ENCODE data around the gene CELF4. TPM values are rescaled to one million over a fixed set of nuclear protein-coding genes. Genes with fewer than 3 reads are reported as not detected.

The CELF4 gene
- total RNA-seq, 1 experiment from 2014 or later = not detected

DNA sequence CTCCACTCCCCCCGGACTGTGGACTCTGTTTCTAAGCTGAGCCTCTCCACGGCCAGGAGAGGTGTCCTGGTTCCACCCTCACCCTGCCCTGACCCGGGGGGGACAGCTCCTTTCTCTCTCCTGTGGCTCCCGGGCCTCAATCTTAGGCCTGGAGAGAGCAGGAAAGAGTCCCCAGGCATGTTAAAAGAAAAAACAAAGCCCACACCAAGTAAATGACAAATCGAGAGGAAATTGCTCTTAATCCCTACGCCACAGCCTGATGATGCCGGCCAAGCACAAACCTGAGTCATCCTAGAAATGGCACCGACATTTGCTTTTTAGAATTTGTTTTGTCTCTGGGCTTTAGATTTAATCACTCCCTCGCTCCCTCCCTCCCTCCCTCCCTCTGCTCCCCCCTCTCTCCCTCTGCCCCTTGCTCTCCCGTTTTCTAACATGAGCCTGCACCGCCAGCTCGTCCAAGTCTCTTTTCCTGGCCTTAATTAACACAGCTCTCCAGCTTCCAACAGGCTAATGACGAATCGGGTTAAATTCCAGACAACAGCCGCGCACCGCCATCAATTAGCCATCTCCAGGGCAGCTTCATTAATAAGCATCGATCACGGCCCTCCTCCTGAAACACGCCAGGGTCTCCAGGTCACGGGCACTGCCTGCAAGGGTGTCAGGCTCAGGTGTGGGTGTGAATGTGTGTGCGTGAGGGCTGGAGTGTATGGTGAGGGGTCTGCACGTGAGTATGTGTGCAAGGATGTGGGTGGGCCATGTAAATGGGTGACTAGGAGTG, 230.8 kb downstream of the CELF4 start:
- in situ Hi-C loops (cut with HindIII; ENCODE audit: low pct_unique_long_range_greater_than_20kb, low sequenced_read_pairs) (no loop called here), intact Hi-C loops (cut with micrococcal nuclease; ENCODE audit: unreplicated experiment) (loop anchor here (10.0 kb wide), 1 partner anchor 390 kb away; no protein-coding TSS in a partner anchor)
- Histone ChIP-seq H3K4me1 (ENCODE audit: control insufficient read depth, insufficient read depth, low read length) (no peaks in the 10 kb centered on the region), H3K36me3 (ENCODE audit: control insufficient read depth, insufficient read depth, low read length) (no peaks in the 10 kb centered on the region), H3K9me3 (ENCODE audit: control insufficient read depth, insufficient read depth, low read depth, low read length) (no peaks in the 10 kb centered on the region), H3K27ac (ENCODE audit: low read length) (no peak overlapping the region), H3K4me3 (ENCODE audit: low read depth in 2 of 2, low read length in 2 of 2) (no peak overlapping the region), H3K27me3 (ENCODE audit: control insufficient read depth, insufficient read depth, low read length) (no peaks in the 10 kb centered on the region)
- ChIA-PET POLR2A (no interaction called here), CTCF (no interaction called here)
- BruUV-seq (replicated peaks) = no TSS peak
- ATAC-seq = no peak
- TF ChIP-seq TCF7L2 (IDR thresholded peaks at IDR 0.05; ENCODE audit: low read depth, low read length) (no peak), SIN3A (IDR thresholded peaks at IDR 0.05; ENCODE audit: borderline replicate concordance, insufficient read depth, low read depth, low read length) (no peak), POLR2AphosphoS5 (IDR thresholded peaks at IDR 0.05; ENCODE audit: low read depth, low read length) (no peak)
- TF ChIP-seq, protein P1, sequence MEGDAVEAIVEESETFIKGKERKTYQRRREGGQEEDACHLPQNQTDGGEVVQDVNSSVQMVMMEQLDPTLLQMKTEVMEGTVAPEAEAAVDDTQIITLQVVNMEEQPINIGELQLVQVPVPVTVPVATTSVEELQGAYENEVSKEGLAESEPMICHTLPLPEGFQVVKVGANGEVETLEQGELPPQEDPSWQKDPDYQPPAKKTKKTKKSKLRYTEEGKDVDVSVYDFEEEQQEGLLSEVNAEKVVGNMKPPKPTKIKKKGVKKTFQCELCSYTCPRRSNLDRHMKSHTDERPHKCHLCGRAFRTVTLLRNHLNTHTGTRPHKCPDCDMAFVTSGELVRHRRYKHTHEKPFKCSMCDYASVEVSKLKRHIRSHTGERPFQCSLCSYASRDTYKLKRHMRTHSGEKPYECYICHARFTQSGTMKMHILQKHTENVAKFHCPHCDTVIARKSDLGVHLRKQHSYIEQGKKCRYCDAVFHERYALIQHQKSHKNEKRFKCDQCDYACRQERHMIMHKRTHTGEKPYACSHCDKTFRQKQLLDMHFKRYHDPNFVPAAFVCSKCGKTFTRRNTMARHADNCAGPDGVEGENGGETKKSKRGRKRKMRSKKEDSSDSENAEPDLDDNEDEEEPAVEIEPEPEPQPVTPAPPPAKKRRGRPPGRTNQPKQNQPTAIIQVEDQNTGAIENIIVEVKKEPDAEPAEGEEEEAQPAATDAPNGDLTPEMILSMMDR (IDR thresholded peaks at IDR 0.05) = no peak
- TF ChIP-seq, protein P2, sequence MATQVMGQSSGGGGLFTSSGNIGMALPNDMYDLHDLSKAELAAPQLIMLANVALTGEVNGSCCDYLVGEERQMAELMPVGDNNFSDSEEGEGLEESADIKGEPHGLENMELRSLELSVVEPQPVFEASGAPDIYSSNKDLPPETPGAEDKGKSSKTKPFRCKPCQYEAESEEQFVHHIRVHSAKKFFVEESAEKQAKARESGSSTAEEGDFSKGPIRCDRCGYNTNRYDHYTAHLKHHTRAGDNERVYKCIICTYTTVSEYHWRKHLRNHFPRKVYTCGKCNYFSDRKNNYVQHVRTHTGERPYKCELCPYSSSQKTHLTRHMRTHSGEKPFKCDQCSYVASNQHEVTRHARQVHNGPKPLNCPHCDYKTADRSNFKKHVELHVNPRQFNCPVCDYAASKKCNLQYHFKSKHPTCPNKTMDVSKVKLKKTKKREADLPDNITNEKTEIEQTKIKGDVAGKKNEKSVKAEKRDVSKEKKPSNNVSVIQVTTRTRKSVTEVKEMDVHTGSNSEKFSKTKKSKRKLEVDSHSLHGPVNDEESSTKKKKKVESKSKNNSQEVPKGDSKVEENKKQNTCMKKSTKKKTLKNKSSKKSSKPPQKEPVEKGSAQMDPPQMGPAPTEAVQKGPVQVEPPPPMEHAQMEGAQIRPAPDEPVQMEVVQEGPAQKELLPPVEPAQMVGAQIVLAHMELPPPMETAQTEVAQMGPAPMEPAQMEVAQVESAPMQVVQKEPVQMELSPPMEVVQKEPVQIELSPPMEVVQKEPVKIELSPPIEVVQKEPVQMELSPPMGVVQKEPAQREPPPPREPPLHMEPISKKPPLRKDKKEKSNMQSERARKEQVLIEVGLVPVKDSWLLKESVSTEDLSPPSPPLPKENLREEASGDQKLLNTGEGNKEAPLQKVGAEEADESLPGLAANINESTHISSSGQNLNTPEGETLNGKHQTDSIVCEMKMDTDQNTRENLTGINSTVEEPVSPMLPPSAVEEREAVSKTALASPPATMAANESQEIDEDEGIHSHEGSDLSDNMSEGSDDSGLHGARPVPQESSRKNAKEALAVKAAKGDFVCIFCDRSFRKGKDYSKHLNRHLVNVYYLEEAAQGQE (IDR thresholded peaks at IDR 0.05; ENCODE audit: insufficient read depth in 1 of 2, low read depth in 2 of 2, low read length in 1 of 2) = no peak
- no peak for DNase-seq (ENCODE audit: low read depth, low spot score)

DNA sequence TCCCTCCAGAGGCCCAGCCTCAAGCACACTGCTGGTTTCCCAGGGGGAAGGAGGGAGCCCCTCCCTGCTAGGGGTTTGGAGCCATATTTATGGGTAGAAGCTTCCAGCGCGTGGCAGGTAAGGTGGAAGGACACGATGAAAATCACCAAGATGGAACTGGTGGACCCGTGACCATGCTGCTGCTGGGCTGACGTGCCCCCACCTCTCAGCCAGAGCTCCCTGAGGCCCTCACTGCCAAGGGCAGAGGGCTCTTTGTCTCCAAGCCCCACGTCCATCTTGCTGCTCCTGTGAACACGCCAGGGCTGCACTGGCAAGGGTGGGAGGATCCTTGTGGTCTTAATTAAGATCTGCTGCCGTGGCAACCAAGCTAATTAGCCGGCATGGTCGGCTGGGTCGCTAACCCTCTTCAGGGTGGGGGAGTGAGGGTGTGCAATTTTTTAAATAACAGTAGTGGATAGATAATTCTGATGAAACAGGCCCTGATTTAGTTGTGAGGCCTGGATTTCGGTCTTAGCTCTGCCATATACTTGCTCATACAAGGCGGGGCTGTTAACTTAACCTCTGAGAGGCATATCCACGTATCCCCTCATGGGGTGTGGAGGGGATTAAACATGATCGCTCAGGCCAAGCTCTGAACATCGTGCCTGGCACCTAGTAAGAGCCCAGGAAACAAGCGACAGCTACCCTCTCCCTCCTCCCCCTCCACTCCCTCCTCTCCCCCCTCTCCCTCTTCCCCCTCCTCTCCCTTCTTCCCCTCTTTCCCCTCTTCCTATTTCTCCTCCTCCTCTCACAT, 232.8 kb downstream of the CELF4 start:
- BruUV-seq (replicated peaks) = no TSS peak
- no peak for DNase-seq (ENCODE audit: low read depth, low spot score)
- H3K27me3 ChIP-seq (ENCODE audit: control insufficient read depth, insufficient read depth, low read length) = no peaks in the 10 kb centered on the region
- in situ Hi-C loops (cut with HindIII; ENCODE audit: low pct_unique_long_range_greater_than_20kb, low sequenced_read_pairs) (no loop called here), intact Hi-C loops (cut with micrococcal nuclease; ENCODE audit: unreplicated experiment) (loop anchor here (10.0 kb wide), 1 partner anchor 388 kb away; no protein-coding TSS in a partner anchor)
- H3K9me3 ChIP-seq (ENCODE audit: control insufficient read depth, insufficient read depth, low read depth, low read length) = no peaks in the 10 kb centered on the region
- H3K4me1 ChIP-seq (ENCODE audit: control insufficient read depth, insufficient read depth, low read length) = no peaks in the 10 kb centered on the region
- no peak for ATAC-seq
- H3K4me3 ChIP-seq (ENCODE audit: low read depth in 2 of 2, low read length in 2 of 2) = no peak overlapping the region
- TF ChIP-seq, protein P2 (IDR thresholded peaks at IDR 0.05; ENCODE audit: insufficient read depth in 1 of 2, low read depth in 2 of 2, low read length in 1 of 2) = no peak
- TF ChIP-seq POLR2AphosphoS5 (IDR thresholded peaks at IDR 0.05; ENCODE audit: low read depth, low read length) (no peak), SIN3A (IDR thresholded peaks at IDR 0.05; ENCODE audit: borderline replicate concordance, insufficient read depth, low read depth, low read length) (no peak), TCF7L2 (IDR thresholded peaks at IDR 0.05; ENCODE audit: low read depth, low read length) (no peak)
- TF ChIP-seq, protein P1 (IDR thresholded peaks at IDR 0.05) = no peak
- H3K27ac ChIP-seq (ENCODE audit: low read length) = no peak overlapping the region
- no peaks in the 10 kb centered on the region for H3K36me3 ChIP-seq (ENCODE audit: control insufficient read depth, insufficient read depth, low read length)
- CTCF ChIA-PET = interaction anchor here (0.6 kb wide), 1 partner anchor 8 kb away, joined by 3 read pairs; no protein-coding TSS in a partner anchor
- POLR2A ChIA-PET = no interaction called here
